Activated naive CD4-positive, alpha-beta T cell treated with anti-CD3 and anti-CD28 coated beads, Interleukin-2, amount 50 U/mL, for 72 hours (primary cell): ENCODE measurements around the gene LYRM4. TPM values are rescaled to one million over a fixed set of nuclear protein-coding genes. Genes with fewer than 3 reads are reported as not detected.

Experiments
- ATAC-seq, 2 donors: fragments of 150-1000 bp; cut with Tn5 transposase; 2 replicates each; pipeline ENCODE4 v1.10.0; 2021; ENCODE audit warnings: mild to moderate bottlenecking in 2 of 2, moderate library complexity in 2 of 2
- DNase-seq, 2 donors: peaks; one replicate each; pipeline ENCODE4 v3.0.0; 2021 to 2022; ENCODE audit warnings: low spot score in 2 of 2
- H3K27ac Mint-ChIP-seq, 2 donors: one replicate each; pipeline ENCODE4 v1.8.0; 2022; ENCODE audit warnings: mild to moderate bottlenecking in 2 of 2, mixed read lengths in 2 of 2
- H3K36me3 Mint-ChIP-seq, 2 donors: one replicate each; pipeline ENCODE4 v1.8.0; 2022; ENCODE audit warnings: mixed read lengths in 2 of 2
- H3K9me3 Mint-ChIP-seq, 2 donors: one replicate each; pipeline ENCODE4 v1.8.0; 2022; ENCODE audit warnings: mixed read lengths in 2 of 2
- total RNA-seq, 2 donors: library from RNA; stranded (reverse); gene quantifications; one replicate each; pipeline ENCODE4 v1.2.3, GENCODE V29; 2022

Gene LYRM4
- total RNA-seq, 2 donors from 2014 or later = 32.7 to 40.7 TPM

- peak; percentile 65 to 69 for DNase-seq
- Mint-ChIP-seq H3K27ac (peak overlapping the region; percentile 91 to 98), H3K36me3 (peaks cover 17 to 18% of the 10 kb centered on the region in 2 donors), H3K9me3 (no peaks in the 10 kb centered on the region)
- peak; percentile 65 to 76 for ATAC-seq
Observed at GRCh38 chr6:5260111-5260620, 584 bp downstream of the LYRM4 start.

- Mint-ChIP-seq H3K27ac (peak overlapping the region; percentile 84 to 98), H3K36me3 (peaks cover 18 to 22% of the 10 kb centered on the region in 2 donors), H3K9me3 (no peaks in the 10 kb centered on the region)
- no peak for ATAC-seq
- DNase-seq = no peak
Observed at GRCh38 chr6:5259428-5259827, 1.3 kb downstream of the LYRM4 start.

- Mint-ChIP-seq H3K9me3 (peaks cover 0 to 2% of the 10 kb centered on the region in 2 donors), H3K36me3 (peaks cover 22 to 27% of the 10 kb centered on the region in 2 donors), H3K27ac (peak overlapping the region in 1 of 2 donors; percentile 19)
- no peak for ATAC-seq
- DNase-seq = no peak
Observed at GRCh38 chr6:5257400-5257799, 3.4 kb downstream of the LYRM4 start.

GRCh38 chr6:5256952-5257351 is 3.8 kb downstream of the LYRM4 start:
- ATAC-seq (no peak), DNase-seq (no peak)
- no peak overlapping the region for H3K27ac Mint-ChIP-seq
- H3K9me3 Mint-ChIP-seq = peaks cover 0 to 4% of the 10 kb centered on the region in 2 donors
- H3K36me3 Mint-ChIP-seq = peaks cover 25 to 29% of the 10 kb centered on the region in 2 donors

GRCh38 chr6:5250911-5251310 is 9.8 kb downstream of the LYRM4 start:
- H3K9me3 Mint-ChIP-seq = peaks cover 0 to 10% of the 10 kb centered on the region in 2 donors
- peaks cover 17 to 18% of the 10 kb centered on the region in 2 donors for H3K36me3 Mint-ChIP-seq
- ATAC-seq = no peak
- no peak for DNase-seq
- H3K27ac Mint-ChIP-seq = no peak overlapping the region

GRCh38 chr6:5250451-5250850 is 10.3 kb downstream of the LYRM4 start:
- DNase-seq (no peak), ATAC-seq (no peak)
- H3K9me3 Mint-ChIP-seq = peaks cover 0 to 10% of the 10 kb centered on the region in 2 donors
- peaks cover 17 to 18% of the 10 kb centered on the region in 2 donors for H3K36me3 Mint-ChIP-seq
- H3K27ac Mint-ChIP-seq = no peak overlapping the region

- Mint-ChIP-seq H3K9me3 (peaks cover 0 to 10% of the 10 kb centered on the region in 2 donors), H3K27ac (no peak overlapping the region), H3K36me3 (peaks cover 14 to 17% of the 10 kb centered on the region in 2 donors)
- DNase-seq = no peak
- peak in 1 of 2 donors; percentile 38 for ATAC-seq
Observed at GRCh38 chr6:5249451-5250122, 11.2 kb downstream of the LYRM4 start.

GRCh38 chr6:5248302-5249098 is 12.2 kb downstream of the LYRM4 start:
- ATAC-seq = no peak

GRCh38 chr6:5247201-5247600 is 13.5 kb downstream of the LYRM4 start:
- ATAC-seq = no peak
- H3K9me3 Mint-ChIP-seq = peaks cover 0 to 6% of the 10 kb centered on the region in 2 donors
- no peak overlapping the region for H3K27ac Mint-ChIP-seq
- no peak for DNase-seq
- peaks cover 7 to 11% of the 10 kb centered on the region in 2 donors for H3K36me3 Mint-ChIP-seq

More at GRCh38 chr6:5248302-5249098, 12.2 kb downstream of the LYRM4 start:
- peak overlapping the region in 1 of 2 donors; percentile 15 for H3K27ac Mint-ChIP-seq
- peaks cover 13 to 17% of the 10 kb centered on the region in 2 donors for H3K36me3 Mint-ChIP-seq
- no peak for DNase-seq
- H3K9me3 Mint-ChIP-seq = peaks cover 0 to 10% of the 10 kb centered on the region in 2 donors

GRCh38 chr6:5246141-5247097 is 14.3 kb downstream of the LYRM4 start:
- no peak overlapping the region for H3K27ac Mint-ChIP-seq
- ATAC-seq = no peak
- H3K9me3 Mint-ChIP-seq = peaks cover 0 to 5% of the 10 kb centered on the region in 2 donors
- DNase-seq = no peak
- H3K36me3 Mint-ChIP-seq = peaks cover 5 to 6% of the 10 kb centered on the region in 2 donors

GRCh38 chr6:5243069-5243468 is 17.7 kb downstream of the LYRM4 start:
- Mint-ChIP-seq H3K9me3 (no peaks in the 10 kb centered on the region), H3K36me3 (peaks cover 0 to 7% of the 10 kb centered on the region in 2 donors)
- no peak for ATAC-seq

GRCh38 chr6:5241252-5241651 is 19.5 kb downstream of the LYRM4 start:
- Mint-ChIP-seq H3K27ac (no peak overlapping the region), H3K9me3 (no peaks in the 10 kb centered on the region), H3K36me3 (peaks cover 0 to 7% of the 10 kb centered on the region in 2 donors)
- ATAC-seq (no peak), DNase-seq (no peak)

More at GRCh38 chr6:5243069-5243468, 17.7 kb downstream of the LYRM4 start:
- no peak overlapping the region for H3K27ac Mint-ChIP-seq
- no peak for DNase-seq

- ATAC-seq (no peak), DNase-seq (no peak)
- Mint-ChIP-seq H3K36me3 (peaks cover 0 to 7% of the 10 kb centered on the region in 2 donors), H3K27ac (no peak overlapping the region), H3K9me3 (no peaks in the 10 kb centered on the region)
Observed at GRCh38 chr6:5238336-5238735, 22.4 kb downstream of the LYRM4 start.

- H3K9me3 Mint-ChIP-seq = no peaks in the 10 kb centered on the region
- DNase-seq (no peak), ATAC-seq (no peak)
- peaks cover 0 to 7% of the 10 kb centered on the region in 2 donors for H3K36me3 Mint-ChIP-seq
- no peak overlapping the region for H3K27ac Mint-ChIP-seq
Observed at GRCh38 chr6:5237805-5238204, 22.9 kb downstream of the LYRM4 start.

- ATAC-seq = no peak
- no peak for DNase-seq
- peaks cover 0 to 7% of the 10 kb centered on the region in 2 donors for H3K36me3 Mint-ChIP-seq
- no peak overlapping the region for H3K27ac Mint-ChIP-seq
- no peaks in the 10 kb centered on the region for H3K9me3 Mint-ChIP-seq
Observed at GRCh38 chr6:5235830-5236229, 24.9 kb downstream of the LYRM4 start.

- DNase-seq (no peak), ATAC-seq (no peak)
- Mint-ChIP-seq H3K9me3 (no peaks in the 10 kb centered on the region), H3K27ac (no peak overlapping the region), H3K36me3 (peaks cover 0 to 7% of the 10 kb centered on the region in 2 donors)
Observed at GRCh38 chr6:5234874-5235273, 25.9 kb downstream of the LYRM4 start.
